HG03442 (cell line): ENCODE measurements around the gene KLLN.
"Not testable (repeated sequence)": the region's sequence is repeated elsewhere in the genome, so short reads cannot be mapped to it uniquely, and the experiment has no call there.

ENCODE experiments used
- ATAC-seq: cut with Tn5 transposase; IDR thresholded peaks from one replicate; pipeline ENCODE4 v1.9.1; 2021; ENCODE audit warnings: mild to moderate bottlenecking, moderate library complexity; ENCODE audit not compliant: unreplicated experiment

The KLLN gene

GRCh38 chr10:87863053-87863943 lies at the start of gene KLLN, which contains the start of gene PTEN:
Gene KLLN, minus strand, starts transcription at chr10:87863533. Its CDS starts 1,046 bp downstream, at chr10:87862487.
Gene PTEN, plus strand, starts transcription at chr10:87863625. Its CDS starts 845 bp downstream, at chr10:87864470.
- peak; percentile 35 for ATAC-seq

GRCh38 chr10:87903396-87903795 lies 40.1 kb upstream of the KLLN start:
- not testable (repeated sequence) for ATAC-seq

GRCh38 chr10:87897957-87898356 lies 34.6 kb upstream of the KLLN start:
- not testable (repeated sequence) for ATAC-seq

- ATAC-seq = no peak
These were observed 32.9 kb upstream of the KLLN start for GRCh38 chr10:87896216-87896615.

GRCh38 chr10:87895430-87895829 lies 32.1 kb upstream of the KLLN start:
- no peak for ATAC-seq

- ATAC-seq = no peak
These were observed 24.4 kb upstream of the KLLN start for GRCh38 chr10:87887548-87888289.

- ATAC-seq = no peak
These were observed 23.8 kb upstream of the KLLN start for GRCh38 chr10:87887146-87887545.

- ATAC-seq = no peak
These were observed 23.3 kb upstream of the KLLN start for GRCh38 chr10:87886635-87887034.

- no peak for ATAC-seq
These were observed 19.4 kb upstream of the KLLN start for GRCh38 chr10:87882555-87883294.

GRCh38 chr10:87881373-87882059 lies 18.2 kb upstream of the KLLN start:
- not testable (repeated sequence) for ATAC-seq

- no peak for ATAC-seq
These were observed 17.0 kb upstream of the KLLN start for GRCh38 chr10:87880336-87880735.

- ATAC-seq = no peak
These were observed 15.5 kb upstream of the KLLN start for GRCh38 chr10:87878664-87879459.

- ATAC-seq = no peak
These were observed 12.7 kb upstream of the KLLN start for GRCh38 chr10:87875929-87876571.

- no peak for ATAC-seq
These were observed 10.3 kb upstream of the KLLN start for GRCh38 chr10:87873656-87874055.

GRCh38 chr10:87872828-87873227 lies 9.5 kb upstream of the KLLN start:
- ATAC-seq = no peak

- ATAC-seq = no peak
These were observed 6.6 kb upstream of the KLLN start for GRCh38 chr10:87869773-87870551.

- ATAC-seq = not testable (repeated sequence)
These were observed 5.8 kb upstream of the KLLN start for GRCh38 chr10:87869139-87869538.

GRCh38 chr10:87868277-87868676 lies 4.9 kb upstream of the KLLN start:
- no peak for ATAC-seq
